Measurements from ENCODE around the gene LRRC8C.

- no peak for TF ChIP-seq CTCF (IDR thresholded peaks at IDR 0.05; ENCODE audit: insufficient read depth, low read length, poor library complexity, severe bottlenecking)
- TF ChIP-seq EZH2phosphoT487 (conservative IDR thresholded peaks at IDR 0.05; ENCODE audit: low read length) = no peak
These were observed 49.7 kb downstream of the LRRC8C start for GRCh38 chr1:89682611-89683010.
